ENCODE results near the gene PLAAT2. TPM values are rescaled to one million over a fixed set of nuclear protein-coding genes. Genes with fewer than 3 reads are reported as not detected.

Gene PLAAT2
- total RNA-seq (0.77 and 1.2 TPM in 2 replicates), polyA plus RNA-seq (1.9 and 3.0 TPM in 2 replicates)

GRCh38 chr11:63563201-63564055 is at the start of gene PLAAT2:
TSS of gene PLAAT2 (minus strand) at chr11:63563379. CDS start at chr11:63563324, 55 bp downstream.
- Histone ChIP-seq H2AFZ (no peak within 1 kb of the TSS), H3K27me3 (no peaks in the 10 kb centered on the region), H3K79me2 (no peaks in the 10 kb centered on the region), H3K4me2 (peak within 1 kb of the TSS; percentile 58), H3K4me1 (ENCODE audit: insufficient read depth) (peaks cover 39% of the 10 kb centered on the region), H3K9me2 (replicated peaks; ENCODE audit: insufficient read depth) (no peaks in the 10 kb centered on the region), H3K27ac (peak within 1 kb of the TSS; percentile 99), H4K20me1 (ENCODE audit: insufficient read depth, poor library complexity, severe bottlenecking) (no peaks in the 10 kb centered on the region), H3K36me3 (replicated peaks; ENCODE audit: insufficient read depth, low read depth) (no peaks in the 10 kb centered on the region), H3K9me3 (ENCODE audit: low read depth) (no peaks in the 10 kb centered on the region), H3K4me3 (no peak within 1 kb of the TSS)
- DNase-seq (ENCODE audit: low spot score): no peak
- TF ChIP-seq EZH2 (IDR thresholded peaks at IDR 0.05; ENCODE audit: borderline replicate concordance) (no peak), CTCF (IDR thresholded peaks at IDR 0.05; ENCODE audit: poor library complexity) (no peak), EZH2phosphoT487 (IDR thresholded peaks at IDR 0.05; ENCODE audit: low read depth, severe bottlenecking, unreplicated experiment) (no peak)
- WGBS (ENCODE audit: low lambda C conversion rate, missing lambda C conversion rate): 85% methylated on average over 13 of the region's 13 CpGs

GRCh38 chr11:63612181-63612580 is 49.0 kb upstream of the PLAAT2 start:
- H3K27ac ChIP-seq: no peak overlapping the region
- peaks cover 33% of the 10 kb centered on the region for H3K79me2 ChIP-seq

GRCh38 chr11:63611395-63611747 is 48.2 kb upstream of the PLAAT2 start:
- Histone ChIP-seq H3K4me1 (ENCODE audit: insufficient read depth) (peaks cover 21% of the 10 kb centered on the region), H3K36me3 (replicated peaks; ENCODE audit: insufficient read depth, low read depth) (no peaks in the 10 kb centered on the region), H3K27me3 (no peaks in the 10 kb centered on the region), H3K9me3 (ENCODE audit: low read depth) (no peaks in the 10 kb centered on the region), H3K79me2 (peaks cover 33% of the 10 kb centered on the region), H4K20me1 (ENCODE audit: insufficient read depth, poor library complexity, severe bottlenecking) (no peaks in the 10 kb centered on the region), H3K4me2 (peak overlapping the region; percentile 99), H3K4me3 (no peak overlapping the region), H2AFZ (no peak overlapping the region), H3K9me2 (replicated peaks; ENCODE audit: insufficient read depth) (no peaks in the 10 kb centered on the region), H3K27ac (peak overlapping the region; percentile 39)
- no peak for TF ChIP-seq EZH2phosphoT487 (IDR thresholded peaks at IDR 0.05; ENCODE audit: low read depth, severe bottlenecking, unreplicated experiment)
- no peak for TF ChIP-seq CTCF (IDR thresholded peaks at IDR 0.05; ENCODE audit: poor library complexity)
- TF ChIP-seq EZH2 (IDR thresholded peaks at IDR 0.05; ENCODE audit: borderline replicate concordance): no peak
- DNase-seq (ENCODE audit: low spot score): no peak
- 52% methylated on average over 1 of the region's 1 CpG for WGBS (ENCODE audit: low lambda C conversion rate, missing lambda C conversion rate)

More at GRCh38 chr11:63612181-63612580, 49.0 kb upstream of the PLAAT2 start:
- no peaks in the 10 kb centered on the region for H3K27me3 ChIP-seq
- no peak for DNase-seq (ENCODE audit: low spot score)
- no peaks in the 10 kb centered on the region for H4K20me1 ChIP-seq (ENCODE audit: insufficient read depth, poor library complexity, severe bottlenecking)
- H3K9me3 ChIP-seq (ENCODE audit: low read depth): no peaks in the 10 kb centered on the region
- TF ChIP-seq EZH2 (IDR thresholded peaks at IDR 0.05; ENCODE audit: borderline replicate concordance) (no peak), EZH2phosphoT487 (IDR thresholded peaks at IDR 0.05; ENCODE audit: low read depth, severe bottlenecking, unreplicated experiment) (no peak)
- H2AFZ ChIP-seq: no peak overlapping the region
- no peaks in the 10 kb centered on the region for H3K36me3 ChIP-seq (replicated peaks; ENCODE audit: insufficient read depth, low read depth)
- peaks cover 24% of the 10 kb centered on the region for H3K4me1 ChIP-seq (ENCODE audit: insufficient read depth)
- H3K9me2 ChIP-seq (replicated peaks; ENCODE audit: insufficient read depth): no peaks in the 10 kb centered on the region
- no peak overlapping the region for H3K4me3 ChIP-seq
- H3K4me2 ChIP-seq: peak overlapping the region; percentile 99

Measured in hepatocyte (in vitro differentiated cells).